Panc1 (cell line): ENCODE results near the gene CACNA1G. TPM values are rescaled to one million over a fixed set of nuclear protein-coding genes. Genes with fewer than 3 reads are reported as not detected.

Experiments
- ATAC-seq: fragments of 200-7000 bp; cut with Tn5 transposase; 2 replicates; pipeline ENCODE4 v1.9.1; 2020; ENCODE audit warnings: mild to moderate bottlenecking, moderate library complexity
- BruUV-seq: library from RNA; stranded (reverse); fragments of 400-500 nt; replicated peaks from 2 replicates; lab custom pipeline; 2021; lab: Mats Ljungman, UMichigan
- CTCF ChIA-PET: fragments of 300-600 bp; sonication (Branson Sonifier 250); formaldehyde crosslinking; loops from one replicate; lab custom pipeline; 2022; ENCODE audit warnings: antibody characterized with exemption; lab: Charles Lee
- POLR2A ChIA-PET: fragments of 300-600 bp; sonication (Branson Sonifier 250); formaldehyde crosslinking; loops from one replicate; lab custom pipeline; 2022; ENCODE audit warnings: antibody characterized with exemption; lab: Charles Lee
- DNase-seq: peaks from one replicate; pipeline ENCODE4 v3.0.0-alpha.2; 2010; ENCODE audit warnings: low read depth, low spot score
- H3K27ac ChIP-seq: 2 replicates; pipeline ENCODE4 v1.5.1; 2011; ENCODE audit warnings: mild to moderate bottlenecking, low read length, inconsistent platforms
- H3K27me3 ChIP-seq: fragments of 200-500 bp; sonication (Bioruptor generic); 2 replicates; pipeline ENCODE4 v1.6.0; 2014; ENCODE audit warnings: low read length, inconsistent platforms; ENCODE audit not compliant: control insufficient read depth, insufficient read depth
- H3K36me3 ChIP-seq: fragments of 200-500 bp; sonication (Bioruptor generic); 2 replicates; pipeline ENCODE4 v1.5.1; 2014; ENCODE audit warnings: inconsistent platforms, mild to moderate bottlenecking, low read length, moderate library complexity; ENCODE audit not compliant: control insufficient read depth, insufficient read depth
- H3K4me1 ChIP-seq: 2 replicates; pipeline ENCODE4 v1.5.1; 2011; ENCODE audit warnings: inconsistent platforms, mild to moderate bottlenecking, low read length, moderate library complexity; ENCODE audit not compliant: control insufficient read depth, insufficient read depth
- H3K4me3 ChIP-seq, 2 experiments: 2 replicates each; pipeline ENCODE4 v1.5.1; 2011 to 2012; ENCODE audit warnings: low read depth in 2 of 2, low read length in 2 of 2, mild to moderate bottlenecking in 2 of 2, inconsistent platforms in 1 of 2, moderate library complexity in 1 of 2
- H3K9me3 ChIP-seq: fragments of 200-500 bp; sonication (Bioruptor generic); 2 replicates; pipeline ENCODE4 v1.5.1; 2014; ENCODE audit warnings: low read depth, mild to moderate bottlenecking, inconsistent platforms, low read length, moderate library complexity; ENCODE audit not compliant: control insufficient read depth, insufficient read depth
- CTCF ChIP-seq: fragments of 450-650 bp; IDR thresholded peaks from 2 replicates; pipeline ENCODE4 v1.5.1; 2017; ENCODE audit warnings: mild to moderate bottlenecking
- POLR2AphosphoS5 ChIP-seq: IDR thresholded peaks from 2 replicates; pipeline ENCODE4 v1.6.1; 2012; ENCODE audit warnings: mild to moderate bottlenecking, low read depth, low read length, moderate library complexity
- SIN3A ChIP-seq: IDR thresholded peaks from 2 replicates; pipeline ENCODE4 v1.6.1; 2012; ENCODE audit warnings: low read depth, mild to moderate bottlenecking, low read length, moderate library complexity, borderline replicate concordance; ENCODE audit not compliant: insufficient read depth
- TCF7L2 ChIP-seq: IDR thresholded peaks from 2 replicates; pipeline ENCODE4 v1.6.1; 2011; ENCODE audit warnings: mild to moderate bottlenecking, low read depth, low read length, inconsistent platforms
- in situ Hi-C: cut with HindIII; loops from 2 replicates; pipeline ENCODE4 v1.10.0; 2016; ENCODE audit warnings: low sequenced_read_pairs, low pct_unique_long_range_greater_than_20kb
- intact Hi-C: fragments of 100-400 bp; cut with micrococcal nuclease; formaldehyde crosslinking; loops from one replicate; pipeline ENCODE4 v1.10.0; 2022; ENCODE audit not compliant: unreplicated experiment
- total RNA-seq: library from RNA; stranded (reverse); gene quantifications from one replicate; pipeline ENCODE4 v1.2.1, GENCODE V29; 2021; ENCODE audit not compliant: unreplicated experiment
- TF ChIP-seq, protein P1 (sequence below), 2 experiments: IDR thresholded peaks; 2 replicates each; pipeline ENCODE4 v1.6.1; 2011 to 2012; ENCODE audit warnings: low read depth in 2 of 2, control low read depth in 1 of 2, low read length in 1 of 2, mild to moderate bottlenecking in 1 of 2, moderate library complexity in 1 of 2; ENCODE audit not compliant: insufficient read depth in 1 of 2

The CACNA1G gene
- total RNA-seq, 1 experiment from 2014 or later: 10.0 TPM

DNA sequence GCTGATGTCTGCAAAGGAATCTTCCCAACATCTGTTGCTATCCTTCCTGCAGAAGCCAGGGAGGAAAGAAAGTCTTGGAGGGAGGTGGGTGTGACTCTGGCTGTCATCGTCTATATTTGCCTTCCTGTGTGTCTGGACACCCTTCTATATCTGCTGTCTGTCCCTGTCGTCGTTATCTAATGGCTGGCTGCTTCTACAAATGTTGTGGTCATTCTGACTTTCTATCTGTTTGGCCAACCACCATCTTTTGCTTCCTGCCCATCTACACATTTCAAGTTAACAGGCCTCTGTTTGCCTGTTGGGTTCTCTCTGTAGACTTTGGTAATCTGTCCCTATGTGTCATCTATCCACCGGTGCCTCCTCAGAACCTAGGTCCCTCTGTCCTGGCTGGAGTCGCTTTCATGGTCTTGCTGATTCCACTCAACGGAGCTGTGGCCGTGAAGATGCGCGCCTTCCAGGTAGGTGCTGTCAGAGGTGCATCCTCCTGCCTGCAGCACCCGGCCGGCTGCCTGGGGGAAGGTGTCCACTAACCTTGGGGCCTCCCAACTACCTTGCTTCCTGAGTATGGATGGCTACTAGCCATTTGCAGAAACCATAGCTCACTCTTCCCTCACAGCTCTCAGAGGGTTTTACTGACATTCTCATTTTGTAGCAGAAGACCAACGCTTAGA is 104.4 kb downstream of the CACNA1G start:
- TF ChIP-seq POLR2AphosphoS5 (peak; percentile 41; the same call in 1 of the 2 replicates), CTCF (no peak)
- Histone ChIP-seq H3K36me3 (no peaks in the 10 kb centered on the region), H3K27ac (peak overlapping the region; percentile 8; the same call in 1 of the 2 replicates), H3K9me3 (no peaks in the 10 kb centered on the region), H3K27me3 (no peaks in the 10 kb centered on the region), H3K4me1 (peaks cover 52% of the 10 kb centered on the region), H3K4me3 (no peak overlapping the region)
- BruUV-seq: no TSS peak
- CTCF ChIA-PET: no interaction called here
- ATAC-seq (no peak), DNase-seq (no peak)
- POLR2A ChIA-PET: interaction anchor here (0.6 kb wide), 1 partner anchor 23 kb away, joined by 3 read pairs; no protein-coding TSS in a partner anchor
- in situ Hi-C loops: no loop called here
- intact Hi-C loops: no loop called here

- H3K9me3 ChIP-seq: no peaks in the 10 kb centered on the region
- ChIA-PET POLR2A (no interaction called here), CTCF (no interaction called here)
- H3K4me1 ChIP-seq: peaks cover 43% of the 10 kb centered on the region
- intact Hi-C loops: no loop called here
- DNase-seq (no peak), ATAC-seq (no peak)
- BruUV-seq: no TSS peak
- H3K27ac ChIP-seq: no peak overlapping the region
- in situ Hi-C loops: no loop called here
- no peak overlapping the region for H3K4me3 ChIP-seq
- H3K27me3 ChIP-seq: no peaks in the 10 kb centered on the region
- no peak for TF ChIP-seq SIN3A
- TF ChIP-seq CTCF: no peak
- TF ChIP-seq TCF7L2: no peak
- TF ChIP-seq, protein P1, sequence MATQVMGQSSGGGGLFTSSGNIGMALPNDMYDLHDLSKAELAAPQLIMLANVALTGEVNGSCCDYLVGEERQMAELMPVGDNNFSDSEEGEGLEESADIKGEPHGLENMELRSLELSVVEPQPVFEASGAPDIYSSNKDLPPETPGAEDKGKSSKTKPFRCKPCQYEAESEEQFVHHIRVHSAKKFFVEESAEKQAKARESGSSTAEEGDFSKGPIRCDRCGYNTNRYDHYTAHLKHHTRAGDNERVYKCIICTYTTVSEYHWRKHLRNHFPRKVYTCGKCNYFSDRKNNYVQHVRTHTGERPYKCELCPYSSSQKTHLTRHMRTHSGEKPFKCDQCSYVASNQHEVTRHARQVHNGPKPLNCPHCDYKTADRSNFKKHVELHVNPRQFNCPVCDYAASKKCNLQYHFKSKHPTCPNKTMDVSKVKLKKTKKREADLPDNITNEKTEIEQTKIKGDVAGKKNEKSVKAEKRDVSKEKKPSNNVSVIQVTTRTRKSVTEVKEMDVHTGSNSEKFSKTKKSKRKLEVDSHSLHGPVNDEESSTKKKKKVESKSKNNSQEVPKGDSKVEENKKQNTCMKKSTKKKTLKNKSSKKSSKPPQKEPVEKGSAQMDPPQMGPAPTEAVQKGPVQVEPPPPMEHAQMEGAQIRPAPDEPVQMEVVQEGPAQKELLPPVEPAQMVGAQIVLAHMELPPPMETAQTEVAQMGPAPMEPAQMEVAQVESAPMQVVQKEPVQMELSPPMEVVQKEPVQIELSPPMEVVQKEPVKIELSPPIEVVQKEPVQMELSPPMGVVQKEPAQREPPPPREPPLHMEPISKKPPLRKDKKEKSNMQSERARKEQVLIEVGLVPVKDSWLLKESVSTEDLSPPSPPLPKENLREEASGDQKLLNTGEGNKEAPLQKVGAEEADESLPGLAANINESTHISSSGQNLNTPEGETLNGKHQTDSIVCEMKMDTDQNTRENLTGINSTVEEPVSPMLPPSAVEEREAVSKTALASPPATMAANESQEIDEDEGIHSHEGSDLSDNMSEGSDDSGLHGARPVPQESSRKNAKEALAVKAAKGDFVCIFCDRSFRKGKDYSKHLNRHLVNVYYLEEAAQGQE (IDR thresholded peaks at IDR 0.05; ENCODE audit: insufficient read depth in 1 of 2, low read depth in 2 of 2, low read length in 1 of 2): no peak
- no peak for TF ChIP-seq POLR2AphosphoS5
- H3K36me3 ChIP-seq: no peaks in the 10 kb centered on the region
Measured at GRCh38 chr17:50665838-50666237, 105.3 kb downstream of the CACNA1G start.
